Raji (cell line): ENCODE measurements around the gene CEP95.

Experiments used
- POLR2A ChIP-seq: IDR thresholded peaks from 2 replicates; pipeline ENCODE4 v1.6.1; 2011; ENCODE audit warnings: low read depth, low read length, control low read depth; ENCODE audit not compliant: insufficient read depth

Gene CEP95

GRCh38 chr17:64506576-64507412 lies at the start of gene CEP95:
CEP95 (plus strand) TSS chr17:64506977; CDS start chr17:64507098, 121 bp downstream.
- peak; percentile 66 for TF ChIP-seq POLR2A

- TF ChIP-seq POLR2A: no peak
These were observed 49.6 kb upstream of the CEP95 start for GRCh38 chr17:64457156-64457555.

- TF ChIP-seq POLR2A: no peak
These were observed 48.0 kb upstream of the CEP95 start for GRCh38 chr17:64458756-64459155.

GRCh38 chr17:64459284-64459747 lies 47.5 kb upstream of the CEP95 start:
- no peak for TF ChIP-seq POLR2A

- TF ChIP-seq POLR2A: no peak
These were observed 45.8 kb upstream of the CEP95 start for GRCh38 chr17:64460955-64461354.

GRCh38 chr17:64461788-64462187 lies 45.0 kb upstream of the CEP95 start:
- TF ChIP-seq POLR2A: no peak

- TF ChIP-seq POLR2A: no peak
These were observed 40.6 kb upstream of the CEP95 start for GRCh38 chr17:64466019-64466735.

GRCh38 chr17:64470625-64471024 lies 36.2 kb upstream of the CEP95 start:
- no peak for TF ChIP-seq POLR2A

- no peak for TF ChIP-seq POLR2A
These were observed 35.3 kb upstream of the CEP95 start for GRCh38 chr17:64471440-64471839.

GRCh38 chr17:64472564-64472963 lies 34.2 kb upstream of the CEP95 start:
- no peak for TF ChIP-seq POLR2A

- no peak for TF ChIP-seq POLR2A
These were observed 28.9 kb upstream of the CEP95 start for GRCh38 chr17:64477849-64478248.

GRCh38 chr17:64480951-64481350 lies 25.8 kb upstream of the CEP95 start:
- no peak for TF ChIP-seq POLR2A

GRCh38 chr17:64484380-64484779 lies 22.4 kb upstream of the CEP95 start:
- no peak for TF ChIP-seq POLR2A

- no peak for TF ChIP-seq POLR2A
These were observed 18.5 kb upstream of the CEP95 start for GRCh38 chr17:64488301-64488700.

GRCh38 chr17:64491034-64491860 lies 15.5 kb upstream of the CEP95 start:
- no peak for TF ChIP-seq POLR2A

GRCh38 chr17:64491994-64492393 lies 14.8 kb upstream of the CEP95 start:
- TF ChIP-seq POLR2A: no peak
